A172 (cell line): ENCODE measurements around the gene CCDC83. TPM values are rescaled to one million over a fixed set of nuclear protein-coding genes. Genes with fewer than 3 reads are reported as not detected.
A peak's percentile ranks its signal among the peaks of the same experiment; 100 is the strongest.
"Not testable (repeated sequence)": the region's sequence is repeated elsewhere in the genome, so short reads cannot be mapped to it uniquely, and the experiment has no call there.

Experiments
- DNase-seq: peaks from one replicate; pipeline ENCODE4 v3.0.0-alpha.2; 2015; ENCODE audit warnings: low spot score
- total RNA-seq: library from RNA; depleted of rRNA; stranded (reverse); fragments of >200 nt; shearing (Covaris generic); gene quantifications from 2 replicates; pipeline ENCODE4 v1.2.3, GENCODE V29; 2014

The CCDC83 gene
- total RNA-seq, 1 experiment from 2014 or later: not detected

DNA sequence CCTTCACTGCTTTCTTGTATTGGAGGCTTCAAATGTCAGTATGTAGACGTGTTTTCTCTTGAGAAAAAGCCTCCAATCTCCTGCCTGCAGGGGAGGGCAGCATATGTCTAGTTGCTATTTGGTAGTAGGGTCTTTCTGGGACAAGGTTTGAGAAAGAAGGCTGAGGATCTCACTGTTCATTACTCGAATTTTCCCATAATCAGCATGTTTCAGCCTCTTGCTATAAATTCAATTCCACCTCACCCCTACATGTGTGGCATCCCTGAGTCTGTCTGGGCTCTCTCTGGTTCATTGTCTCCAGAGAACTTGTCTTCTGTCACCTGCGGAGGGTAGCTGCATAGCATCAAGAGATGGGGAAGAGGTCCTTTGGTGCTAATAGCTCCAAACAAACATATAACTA lies 19.5 kb upstream of the CCDC83 start:
- DNase-seq: no peak

DNA sequence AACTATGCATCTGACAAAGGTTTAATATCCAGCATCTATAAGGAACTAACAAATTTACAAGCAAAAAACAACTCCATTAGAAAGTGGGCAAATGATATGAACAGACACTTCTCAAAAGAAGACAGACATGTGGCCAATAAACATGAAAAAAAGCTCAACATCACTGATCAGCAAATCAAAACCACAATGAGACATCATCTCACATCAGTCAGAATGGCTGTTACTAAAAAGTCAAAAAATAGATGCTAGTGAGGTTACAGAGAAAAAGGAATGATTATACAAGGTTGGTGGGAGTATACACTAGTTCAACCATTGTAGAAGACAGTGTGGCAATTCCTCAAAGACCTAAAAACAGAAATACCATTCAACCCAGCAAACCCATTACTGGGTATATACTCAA lies 14.3 kb upstream of the CCDC83 start:
- not testable (repeated sequence) for DNase-seq

DNA sequence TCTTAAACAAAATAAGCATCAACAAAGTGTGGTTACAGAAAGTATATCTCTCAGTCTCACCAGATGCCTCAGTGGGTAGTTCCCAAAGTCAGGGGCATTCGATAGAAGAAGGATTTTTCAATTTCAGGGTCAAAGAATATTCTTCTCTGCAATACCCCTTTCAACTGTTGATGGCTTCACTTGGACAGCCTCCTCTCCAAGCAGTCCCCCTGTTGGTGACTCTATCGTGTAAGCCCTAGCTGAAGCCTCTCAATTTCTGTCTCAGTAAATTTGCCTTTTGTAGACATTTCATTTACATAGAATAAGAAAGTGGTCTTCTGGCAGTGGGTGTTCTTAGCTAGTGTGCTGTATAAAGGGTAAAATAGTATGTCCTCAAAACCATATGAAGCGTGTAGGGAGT lies 11.3 kb upstream of the CCDC83 start:
- no peak for DNase-seq

DNA sequence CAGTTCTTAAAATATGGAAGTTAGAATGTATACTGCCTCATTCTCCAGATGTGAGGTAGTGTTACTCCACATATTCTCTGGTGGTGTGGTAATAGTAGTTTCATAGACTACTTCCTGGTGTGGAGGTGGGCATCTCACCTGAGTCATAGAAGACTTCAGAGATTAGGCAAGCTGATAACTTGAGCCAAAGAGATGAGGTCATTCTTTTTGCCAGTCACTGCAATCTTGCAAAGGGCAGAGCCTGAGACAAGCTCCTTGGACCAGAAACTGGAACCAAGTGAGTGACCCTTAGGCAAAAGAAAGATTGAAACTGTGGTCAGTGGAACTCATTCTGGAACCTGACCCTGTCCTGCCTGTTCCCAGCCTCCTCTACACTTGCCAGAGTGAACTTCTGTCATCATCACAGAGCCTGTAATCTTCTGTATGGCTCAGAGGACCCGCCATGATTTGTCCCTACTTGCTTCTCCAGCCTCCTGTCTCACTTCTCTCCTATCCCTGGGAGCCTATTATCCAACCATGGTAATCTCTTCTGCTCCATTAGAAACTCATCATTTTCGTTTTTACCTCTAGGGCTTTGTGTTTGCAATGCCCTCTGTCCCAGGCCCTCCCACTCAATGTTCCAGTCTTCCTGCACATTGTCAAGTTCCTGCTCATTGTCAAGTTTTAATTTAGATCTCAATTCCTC lies 10.6 kb upstream of the CCDC83 start:
- peak; percentile 83 for DNase-seq

DNA sequence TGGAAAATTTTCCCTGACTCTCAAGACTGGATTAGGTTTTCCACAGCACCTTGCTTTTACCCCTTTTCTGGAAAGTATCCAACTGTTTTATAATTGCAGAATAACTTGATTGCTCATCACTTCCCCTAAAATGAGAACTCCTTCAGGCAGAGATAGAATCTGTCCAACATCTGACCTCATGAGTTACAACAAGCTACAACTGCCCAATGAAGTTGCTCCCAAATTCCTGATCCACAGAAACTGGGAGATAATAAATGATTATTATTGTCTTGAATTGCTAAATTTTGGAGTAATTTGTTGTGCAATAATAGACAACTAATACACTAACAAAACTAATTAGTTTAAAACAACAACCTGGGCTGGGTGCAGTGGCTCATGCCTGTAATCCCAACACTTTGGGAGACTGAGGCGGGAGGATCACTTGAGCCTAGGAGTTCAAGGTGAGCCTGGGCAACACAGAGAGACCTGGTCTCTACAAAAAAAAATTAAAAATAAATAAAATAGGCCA lies 10.0 kb upstream of the CCDC83 start:
- DNase-seq: no peak

DNA sequence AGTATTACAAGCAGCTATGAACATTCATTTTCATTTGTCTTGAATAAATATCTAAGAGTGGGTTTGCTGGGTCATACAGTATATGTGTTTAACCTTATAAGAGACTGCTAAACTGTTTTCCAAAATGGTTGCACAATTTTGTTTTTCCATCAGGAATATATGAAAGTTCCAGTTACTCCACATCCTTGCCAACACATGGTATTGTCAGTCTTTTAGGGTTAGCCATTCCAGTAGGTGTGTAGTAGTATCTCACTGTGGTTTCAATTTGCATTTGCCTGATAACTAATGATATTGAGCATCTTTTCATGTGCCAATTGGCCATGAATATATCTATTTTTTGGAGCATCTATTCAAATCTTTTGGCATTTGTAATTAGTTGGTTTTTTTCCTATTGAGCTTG lies 7.7 kb upstream of the CCDC83 start:
- DNase-seq: no peak

DNA sequence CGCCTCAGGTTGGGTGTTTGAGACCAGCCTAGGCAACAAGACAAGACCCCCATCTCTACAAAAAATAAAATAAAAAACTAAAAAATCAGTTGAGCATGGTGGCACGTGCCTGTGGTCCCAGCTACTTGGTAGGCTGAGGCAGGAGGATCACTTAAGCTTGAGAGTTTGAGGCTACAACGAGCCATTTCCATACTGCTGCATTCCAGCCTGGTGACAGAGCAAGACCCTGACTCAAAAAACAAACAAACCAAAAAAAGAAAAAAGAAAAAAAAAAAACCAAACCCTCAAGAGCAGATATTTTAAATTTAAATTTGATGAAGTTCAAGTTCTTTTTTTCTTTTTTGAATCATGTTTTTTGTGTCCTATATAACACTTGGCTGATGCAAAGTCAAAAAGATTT lies 7.2 kb upstream of the CCDC83 start:
- no peak for DNase-seq

DNA sequence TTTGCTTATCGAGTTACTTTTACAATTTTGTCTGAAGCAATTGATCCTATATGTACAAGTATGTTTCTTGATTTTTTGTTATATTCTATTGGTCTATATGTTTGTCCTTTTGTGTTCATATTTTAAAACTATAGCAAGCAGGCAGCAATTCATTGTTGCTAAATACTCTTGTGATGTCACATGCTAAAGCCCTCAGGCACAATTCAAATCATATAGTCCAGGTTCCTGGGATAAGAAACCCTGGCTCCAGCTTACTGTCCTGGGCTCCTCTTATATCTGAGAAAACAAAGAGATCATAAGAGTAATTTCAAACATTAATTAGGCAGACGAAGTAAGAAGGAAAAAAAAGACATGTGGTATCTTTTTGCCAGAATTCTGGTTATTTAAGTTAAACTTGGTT lies 6.6 kb upstream of the CCDC83 start:
- no peak for DNase-seq

DNA sequence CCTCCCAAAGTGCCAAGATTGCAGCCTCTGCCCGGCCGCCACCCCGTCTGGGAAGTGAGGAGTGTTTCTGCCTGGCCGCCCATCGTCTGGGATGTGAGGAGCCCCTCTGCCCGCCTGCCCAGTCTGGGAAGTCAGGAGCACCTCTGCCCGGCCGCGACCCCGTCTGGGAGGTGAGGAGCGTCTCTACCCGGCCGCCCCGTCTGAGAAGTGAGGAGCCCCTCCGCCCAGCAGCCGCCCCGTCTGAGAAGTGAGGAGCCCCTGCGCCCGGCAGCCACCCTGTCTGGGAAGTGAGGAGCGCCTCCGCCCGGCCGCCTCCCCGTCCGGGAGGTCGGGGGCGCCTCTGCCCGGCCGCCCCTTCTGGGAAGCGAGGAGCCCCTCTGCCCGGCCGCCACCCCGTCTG lies 2.4 kb upstream of the CCDC83 start:
- DNase-seq: not testable (repeated sequence)

DNA sequence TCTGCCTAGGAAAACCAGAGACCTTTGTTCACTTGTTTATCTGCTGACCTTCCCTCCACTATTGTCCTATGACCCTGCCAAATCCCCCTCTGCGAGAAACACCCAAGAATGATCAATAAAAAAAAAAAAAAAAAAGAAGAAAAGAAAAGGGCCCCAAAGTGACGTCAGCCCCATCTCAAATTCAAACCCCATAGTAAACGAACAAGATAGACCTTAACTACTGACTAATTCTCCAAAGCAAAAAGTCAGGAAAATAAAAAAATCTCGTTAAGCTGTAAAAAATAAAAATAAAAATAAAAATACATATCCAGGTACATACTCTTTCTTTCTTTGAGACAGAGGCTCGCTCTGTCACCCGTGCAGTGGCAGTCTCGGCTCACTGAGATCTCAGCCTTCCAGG lies 1.6 kb upstream of the CCDC83 start:
- DNase-seq: not testable (repeated sequence)

DNA sequence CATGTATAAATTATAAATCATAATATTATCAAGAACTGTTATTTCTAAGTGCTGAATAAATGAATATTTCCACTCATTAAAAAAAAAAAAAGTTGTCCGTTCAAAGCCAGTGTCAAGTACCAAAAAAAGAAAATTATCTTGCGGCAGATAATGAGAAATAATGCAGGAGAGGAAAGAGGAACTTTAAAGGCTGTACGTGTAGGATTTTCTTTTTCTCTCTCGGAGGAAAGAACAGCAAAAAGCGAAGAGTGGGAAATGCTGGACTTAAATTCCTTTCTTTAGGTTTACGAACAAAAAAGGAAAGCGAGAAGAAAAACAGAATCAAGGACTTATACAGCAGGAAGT lies 999 bp upstream of the CCDC83 start:
- no peak for DNase-seq

DNA sequence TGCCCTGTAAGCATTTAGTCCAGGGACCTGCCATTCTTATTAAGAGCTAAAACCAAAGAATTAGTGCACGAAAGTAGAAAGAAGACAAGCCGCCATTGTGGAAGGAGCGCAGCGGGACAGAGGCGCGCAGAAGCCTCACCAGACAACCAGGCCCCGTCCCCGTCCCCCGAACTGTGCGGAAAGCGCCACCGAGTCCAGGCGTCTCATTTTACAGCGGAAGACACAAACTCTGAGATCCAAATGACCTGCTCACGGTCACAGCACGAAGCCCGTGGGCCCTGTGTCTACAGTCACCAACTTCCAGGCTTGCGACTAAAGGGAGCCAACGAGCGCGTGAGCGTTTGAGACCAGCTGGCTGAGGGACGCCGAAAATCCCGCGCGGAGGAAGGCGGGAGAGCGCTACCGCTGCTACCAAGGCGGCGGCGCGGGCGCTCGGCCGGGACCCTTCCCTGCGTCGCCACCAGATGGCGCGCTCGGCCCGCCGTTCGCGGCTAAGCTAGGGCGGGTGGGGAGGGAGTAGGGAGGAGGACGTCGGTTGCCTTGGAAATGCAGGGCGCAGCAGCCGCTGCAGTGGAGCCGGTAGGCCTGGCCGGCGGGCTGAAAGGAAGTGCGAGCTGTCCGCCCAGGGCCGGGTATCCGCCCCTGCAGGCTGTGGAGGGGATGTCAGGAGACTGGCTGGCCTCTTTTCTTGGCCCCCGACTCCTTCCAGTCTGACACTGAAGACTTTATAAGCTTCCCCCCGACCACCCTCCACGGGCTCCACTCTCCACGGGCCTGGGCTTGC lies 434 bp upstream of the CCDC83 start:
- DNase-seq: peak; percentile 86

DNA sequence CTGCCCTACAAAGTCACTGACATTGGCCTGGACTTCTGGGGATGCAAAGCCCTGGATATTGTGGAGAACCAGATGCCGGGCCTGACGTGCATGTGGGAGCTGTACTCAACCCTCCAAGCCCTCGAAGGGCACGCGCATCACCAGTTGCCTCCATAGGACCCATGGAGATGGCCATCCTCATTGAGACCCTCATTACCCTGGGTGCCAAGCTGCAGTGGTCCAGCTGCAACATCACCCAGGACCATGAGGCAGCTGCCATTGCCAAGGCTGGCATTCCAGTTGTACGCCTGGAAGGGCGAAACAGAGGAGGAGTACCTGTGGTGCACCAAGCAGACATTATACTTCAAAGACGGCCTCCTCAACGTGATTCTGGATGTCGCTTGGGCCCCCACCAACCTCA lies 1.9 kb downstream of the CCDC83 start:
- no peak for DNase-seq

DNA sequence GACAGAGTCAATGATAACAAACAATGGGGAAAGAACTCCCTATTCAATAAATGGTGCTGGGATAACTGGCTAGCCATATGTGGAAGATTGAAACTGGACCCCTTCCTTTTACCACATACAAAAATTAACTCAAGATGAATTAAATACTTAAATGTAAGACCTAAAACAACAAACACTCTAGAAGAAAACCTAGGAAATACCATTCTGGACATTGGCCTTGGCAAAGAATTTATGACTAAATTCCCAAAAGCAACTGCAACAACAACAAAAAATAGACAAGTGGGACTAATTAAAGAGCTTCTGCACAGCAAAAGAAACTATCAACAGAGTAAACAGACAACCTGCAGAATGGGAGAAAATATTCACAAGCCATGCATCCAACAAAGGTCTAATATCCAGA lies 4.4 kb downstream of the CCDC83 start:
- DNase-seq: not testable (repeated sequence)

DNA sequence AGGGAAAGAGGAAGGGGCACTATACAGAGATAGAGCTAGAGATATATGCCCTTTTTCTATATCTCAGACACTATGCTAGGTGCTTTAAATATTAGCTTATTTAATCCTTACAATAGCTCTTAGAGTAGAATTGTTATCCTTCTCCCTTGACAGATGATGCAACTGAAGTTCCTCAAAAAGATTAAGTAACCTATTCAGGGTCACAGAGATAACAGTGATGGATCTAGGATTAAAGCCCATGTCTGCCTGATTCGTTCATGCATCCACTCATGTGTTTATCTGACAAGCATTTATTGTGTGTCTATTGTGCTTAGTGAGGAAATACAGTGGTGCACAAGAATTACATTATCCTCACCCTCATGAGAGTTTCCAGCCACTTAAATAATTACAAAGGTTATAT lies 8.7 kb downstream of the CCDC83 start:
- DNase-seq: no peak

DNA sequence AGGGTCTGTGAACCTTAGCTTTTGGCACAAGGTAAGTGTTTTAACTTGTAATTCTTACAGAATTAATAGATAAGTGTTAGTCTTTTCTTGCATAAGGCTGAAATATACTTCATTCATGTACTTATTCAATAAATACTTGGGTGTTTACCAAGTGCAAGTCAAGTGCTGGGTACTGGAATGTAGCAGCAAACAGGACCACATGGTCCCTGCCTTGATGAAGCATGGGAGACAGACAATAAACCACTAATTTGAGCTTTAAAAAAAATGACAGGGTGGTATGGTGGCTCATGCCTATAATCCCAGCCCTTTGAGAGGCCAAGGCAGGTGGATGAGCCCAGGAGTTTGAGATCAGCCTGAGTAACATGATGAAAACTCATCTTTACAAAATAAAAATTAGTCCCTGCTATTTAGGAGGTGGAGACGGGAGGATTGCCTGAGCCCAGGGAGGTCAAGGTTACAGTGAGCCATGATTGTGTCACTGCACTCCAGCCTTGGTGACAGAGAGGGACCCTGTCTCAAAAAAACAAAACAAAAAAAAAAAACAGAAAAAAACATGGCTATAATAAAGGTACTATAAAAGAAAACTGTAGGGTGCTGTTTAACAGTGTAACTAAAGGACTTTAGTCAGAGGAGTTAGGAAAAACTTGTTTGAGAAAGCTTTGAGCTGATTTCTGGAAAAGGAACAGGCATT lies 11.1 kb downstream of the CCDC83 start:
- no peak for DNase-seq

DNA sequence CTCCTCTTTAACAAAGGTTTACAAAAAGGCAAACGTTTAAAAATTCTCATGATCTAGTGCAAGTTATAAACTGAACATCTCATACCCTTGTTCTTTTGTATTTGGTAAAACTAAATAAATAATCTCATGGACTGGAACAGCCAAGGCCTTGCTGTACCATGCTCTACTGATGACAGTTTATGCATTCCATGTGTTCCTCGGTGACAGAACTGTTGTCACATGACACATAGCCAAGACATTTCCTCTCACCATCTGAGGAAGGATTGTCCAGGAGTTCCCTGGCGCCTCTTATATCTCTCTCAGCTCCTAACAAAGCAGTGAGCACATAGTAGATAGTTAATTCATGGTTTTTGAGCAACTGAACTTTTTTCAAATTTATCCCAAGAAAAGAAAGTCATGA lies 12.6 kb downstream of the CCDC83 start:
- DNase-seq: no peak

DNA sequence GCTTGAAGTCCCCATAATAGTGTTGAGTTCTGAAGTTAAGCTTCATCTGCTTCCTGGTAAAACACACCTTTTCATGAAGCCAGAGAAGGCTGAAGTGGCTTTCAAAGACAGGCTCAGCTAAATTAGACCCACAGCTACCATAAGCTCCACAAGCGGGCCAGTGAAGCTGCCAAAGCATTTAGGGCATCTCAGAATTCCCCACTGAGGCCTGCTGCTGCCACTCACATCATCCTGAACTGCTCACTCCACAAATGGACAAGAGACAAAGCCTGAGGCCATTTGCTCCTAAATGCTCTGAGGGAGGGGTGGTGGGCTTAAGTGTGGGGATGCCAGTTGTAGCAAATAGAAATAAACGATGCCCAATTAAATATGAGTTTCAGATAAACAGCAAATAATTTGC lies 14.6 kb downstream of the CCDC83 start:
- DNase-seq: no peak

DNA sequence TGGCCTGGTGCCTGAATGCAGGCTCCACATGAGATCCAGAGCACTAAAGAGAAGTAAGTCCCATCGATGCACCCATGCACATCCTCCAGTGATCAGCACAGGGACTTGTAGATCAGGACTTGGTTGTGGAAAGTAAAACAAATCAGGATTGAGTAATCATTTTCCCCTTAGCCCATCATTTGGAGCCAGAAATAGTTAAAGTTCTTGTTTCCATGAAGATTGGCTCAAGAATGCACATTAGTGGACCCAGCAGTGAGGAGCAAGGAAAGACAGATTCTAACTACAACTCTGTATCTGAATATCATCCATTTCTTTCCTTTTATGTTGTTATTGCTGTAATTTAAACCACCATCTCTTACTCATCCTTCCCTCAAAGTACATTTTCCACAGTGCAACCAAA lies 19.1 kb downstream of the CCDC83 start:
- no peak for DNase-seq

DNA sequence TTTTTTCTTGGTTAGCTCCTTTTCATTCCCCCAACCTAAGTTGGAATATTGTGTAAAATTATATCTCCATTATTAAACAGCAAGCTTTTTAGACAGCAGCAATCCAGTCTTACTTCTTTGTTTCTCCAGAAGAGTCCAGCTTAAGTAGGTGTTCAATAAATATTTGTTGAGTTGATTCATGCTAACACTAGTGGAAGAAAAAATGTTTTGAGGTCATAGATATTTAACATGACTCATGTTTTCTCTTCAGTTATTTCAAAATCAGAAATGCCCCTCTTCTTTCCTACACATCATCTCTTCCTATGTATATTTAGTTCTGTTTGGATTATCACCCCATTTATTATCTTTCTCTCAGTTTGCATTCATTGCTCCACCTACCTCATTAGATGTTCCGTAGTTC lies 20.3 kb downstream of the CCDC83 start:
- DNase-seq: no peak

DNA sequence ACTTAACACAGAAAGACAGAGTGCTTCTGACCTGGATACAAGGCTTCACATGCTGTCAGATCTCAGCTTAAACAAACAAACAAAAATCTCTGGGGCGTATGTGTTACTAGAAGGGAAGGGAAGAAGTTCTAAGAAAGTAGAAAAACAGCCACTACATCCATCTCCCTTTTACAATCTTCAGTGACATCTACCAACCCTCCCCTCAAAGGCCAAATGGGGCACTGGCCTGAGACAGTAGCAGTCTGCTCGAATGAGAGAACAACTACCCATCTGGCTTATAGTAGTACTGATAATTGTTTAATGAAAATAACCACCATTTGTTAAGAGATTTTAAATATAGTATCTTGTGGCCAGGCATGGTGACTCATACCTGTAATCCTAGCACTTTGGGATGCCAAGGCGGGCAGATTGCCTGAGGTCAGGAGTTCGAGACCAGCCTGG lies 29.4 kb downstream of the CCDC83 start:
- peak; percentile 45 for DNase-seq

DNA sequence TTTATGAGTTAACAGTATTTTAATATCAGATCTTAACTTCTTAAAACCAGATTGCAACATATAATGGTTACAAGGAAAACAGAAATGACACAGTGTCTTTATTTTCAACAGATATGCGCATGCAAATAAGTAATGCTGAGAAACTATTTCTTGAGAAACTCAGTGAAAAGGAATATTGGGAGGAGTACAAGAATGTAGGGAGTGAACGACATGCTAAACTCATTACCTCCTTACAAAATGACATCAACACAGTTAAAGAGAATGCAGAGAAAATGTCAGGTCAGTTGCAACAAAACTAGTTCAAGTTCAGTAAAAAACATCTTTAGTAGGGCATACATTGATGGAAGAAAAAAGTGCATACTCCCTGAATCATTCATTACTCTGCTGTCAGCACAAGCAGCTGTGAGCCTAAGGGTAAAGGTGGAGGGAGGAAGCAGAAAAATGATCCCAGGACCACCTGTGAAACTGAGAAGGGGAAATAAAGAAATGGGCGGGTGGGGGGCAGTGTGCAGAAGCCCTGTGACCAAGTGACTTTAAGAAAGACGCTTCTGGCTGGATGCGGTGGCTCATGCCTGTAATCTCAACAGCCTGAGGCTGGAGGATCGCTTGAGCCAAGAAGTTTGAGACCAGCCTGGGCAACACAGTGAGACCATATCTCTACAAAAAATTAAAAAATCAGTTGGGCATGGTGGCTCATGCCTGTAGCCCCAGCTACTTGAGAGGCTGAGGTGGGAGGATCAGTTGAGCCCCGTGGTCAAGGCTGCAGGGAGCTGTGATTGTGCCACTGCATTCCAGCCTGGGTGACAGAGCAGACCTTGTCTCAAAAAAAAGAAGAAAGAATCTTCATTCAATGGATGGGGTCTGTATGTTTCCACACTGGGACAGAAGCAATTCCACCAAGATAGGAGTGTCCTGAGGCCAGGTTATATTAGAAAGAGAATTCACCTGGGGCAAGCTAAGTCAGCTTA lies 31.2 kb downstream of the CCDC83 start:
- DNase-seq: no peak
